SK-N-SH treated with all-trans-retinoic acid at 6 μM for 48 hours (cell line): ENCODE measurements around the gene GPR119.
"Not testable (repeated sequence)": the region's sequence is repeated elsewhere in the genome, so short reads cannot be mapped to it uniquely, and the experiment has no call there.

ENCODE experiments used
- ATAC-seq: fragments of 200-7000 bp; cut with Tn5 transposase; 3 replicates; pipeline ENCODE4 v1.9.1; 2020; ENCODE audit warnings: mild to moderate bottlenecking, moderate library complexity
- ARNTL ChIP-seq: fragments of 450-650 bp; formaldehyde crosslinking; IDR thresholded peaks from 2 replicates; pipeline ENCODE4 v1.5.0; 2020; ENCODE audit warnings: low read depth, mild to moderate bottlenecking, moderate library complexity, borderline replicate concordance
- BACH2 ChIP-seq: fragments of 250-450 bp; sonication (Bioruptor Pico); IDR thresholded peaks from 2 replicates; pipeline ENCODE4 v1.9.0; 2021; ENCODE audit warnings: mild to moderate bottlenecking, borderline replicate concordance
- CREB5 ChIP-seq: fragments of 250-450 bp; sonication (Bioruptor Pico); IDR thresholded peaks from 2 replicates; pipeline ENCODE4 v1.5.1; 2020; ENCODE audit warnings: low read depth, mild to moderate bottlenecking, moderate library complexity
- CSDC2 ChIP-seq: fragments of 250-450 bp; sonication (Bioruptor Pico); IDR thresholded peaks from 2 replicates; pipeline ENCODE4 v1.5.0; 2020; ENCODE audit warnings: mild to moderate bottlenecking, moderate library complexity
- CSRNP3 ChIP-seq: fragments of 250-450 bp; sonication (Bioruptor Pico); IDR thresholded peaks from 2 replicates; pipeline ENCODE4 v1.5.1; 2021; ENCODE audit warnings: mild to moderate bottlenecking, moderate library complexity
- ESRRG ChIP-seq: fragments of 250-450 bp; sonication (Bioruptor Pico); IDR thresholded peaks from 2 replicates; pipeline ENCODE4 v1.6.1; 2021; ENCODE audit warnings: mild to moderate bottlenecking
- GLIS3 ChIP-seq: fragments of 250-450 bp; sonication (Bioruptor Pico); IDR thresholded peaks from 2 replicates; pipeline ENCODE4 v1.5.0; 2020; ENCODE audit warnings: mild to moderate bottlenecking, moderate library complexity
- ISL1 ChIP-seq: fragments of 250-450 bp; sonication (Bioruptor Pico); IDR thresholded peaks from 2 replicates; pipeline ENCODE4 v2.1.2; 2022; ENCODE audit warnings: mild to moderate bottlenecking, moderate library complexity
- OSR1 ChIP-seq: fragments of 250-450 bp; sonication (Bioruptor Pico); IDR thresholded peaks from 2 replicates; pipeline ENCODE4 v1.8.0; 2022; ENCODE audit warnings: moderate library complexity, mild to moderate bottlenecking, inconsistent platforms
- PATZ1 ChIP-seq: fragments of 250-450 bp; sonication (Bioruptor Pico); IDR thresholded peaks from 2 replicates; pipeline ENCODE4 v1.8.0; 2020; ENCODE audit warnings: mild to moderate bottlenecking, moderate library complexity, borderline replicate concordance
- RARB ChIP-seq: fragments of 250-450 bp; sonication (Bioruptor Pico); IDR thresholded peaks from 2 replicates; pipeline ENCODE4 v1.8.0; 2021; ENCODE audit warnings: mild to moderate bottlenecking, moderate library complexity
- SNAI2 ChIP-seq: fragments of 250-450 bp; sonication (Bioruptor Pico); IDR thresholded peaks from 2 replicates; pipeline ENCODE4 v1.5.0; 2020; ENCODE audit warnings: mild to moderate bottlenecking, moderate library complexity
- TCF4 ChIP-seq: fragments of 250-450 bp; sonication (Bioruptor Pico); IDR thresholded peaks from 2 replicates; pipeline ENCODE4 v1.8.0; 2021; ENCODE audit warnings: mild to moderate bottlenecking, moderate library complexity, borderline replicate concordance
- TOX ChIP-seq: fragments of 250-450 bp; sonication (Bioruptor Pico); IDR thresholded peaks from 2 replicates; pipeline ENCODE4 v1.8.0; 2021; ENCODE audit warnings: mild to moderate bottlenecking, moderate library complexity, borderline replicate concordance
- TSHZ2 ChIP-seq: fragments of 250-450 bp; sonication (Bioruptor Pico); IDR thresholded peaks from 2 replicates; pipeline ENCODE4 v1.5.0; 2020; ENCODE audit warnings: mild to moderate bottlenecking, moderate library complexity
- ZC3H10 ChIP-seq: fragments of 250-450 bp; sonication (Bioruptor Pico); IDR thresholded peaks from 2 replicates; pipeline ENCODE4 v1.5.1; 2021; ENCODE audit warnings: mild to moderate bottlenecking, moderate library complexity
- ZFP30 ChIP-seq: fragments of 450-650 bp; formaldehyde crosslinking; IDR thresholded peaks from 2 replicates; pipeline ENCODE4 v1.5.0; 2022; ENCODE audit warnings: mild to moderate bottlenecking, moderate library complexity
- ZNF565 ChIP-seq: fragments of 450-650 bp; formaldehyde crosslinking; conservative IDR thresholded peaks from 2 replicates; pipeline ENCODE4 v1.5.0; 2020; ENCODE audit warnings: low read depth, mild to moderate bottlenecking, moderate library complexity
- ZNF70 ChIP-seq: fragments of 450-650 bp; formaldehyde crosslinking; IDR thresholded peaks from 2 replicates; pipeline ENCODE4 v1.5.0; 2020; ENCODE audit warnings: mild to moderate bottlenecking, moderate library complexity
- TF ChIP-seq, protein P1 (sequence below): fragments of 250-450 bp; sonication (Bioruptor Pico); IDR thresholded peaks from 2 replicates; pipeline ENCODE4 v1.8.0; 2021; ENCODE audit warnings: low read depth, mild to moderate bottlenecking, moderate library complexity, borderline replicate concordance

The GPR119 gene

GRCh38 chrX:130376077-130376476 is 9.4 kb downstream of the GPR119 start (continued):
- TF ChIP-seq TSHZ2 (CRISPR knock-in tag) (no peak), CSDC2 (CRISPR knock-in tag) (no peak), ZC3H10 (CRISPR knock-in tag) (no peak)

- not testable (repeated sequence) for ATAC-seq
These were observed 33.4 kb downstream of the GPR119 start for GRCh38 chrX:130352050-130352449.

GRCh38 chrX:130351567-130351966 is 33.9 kb downstream of the GPR119 start:
- TF ChIP-seq, protein P1, sequence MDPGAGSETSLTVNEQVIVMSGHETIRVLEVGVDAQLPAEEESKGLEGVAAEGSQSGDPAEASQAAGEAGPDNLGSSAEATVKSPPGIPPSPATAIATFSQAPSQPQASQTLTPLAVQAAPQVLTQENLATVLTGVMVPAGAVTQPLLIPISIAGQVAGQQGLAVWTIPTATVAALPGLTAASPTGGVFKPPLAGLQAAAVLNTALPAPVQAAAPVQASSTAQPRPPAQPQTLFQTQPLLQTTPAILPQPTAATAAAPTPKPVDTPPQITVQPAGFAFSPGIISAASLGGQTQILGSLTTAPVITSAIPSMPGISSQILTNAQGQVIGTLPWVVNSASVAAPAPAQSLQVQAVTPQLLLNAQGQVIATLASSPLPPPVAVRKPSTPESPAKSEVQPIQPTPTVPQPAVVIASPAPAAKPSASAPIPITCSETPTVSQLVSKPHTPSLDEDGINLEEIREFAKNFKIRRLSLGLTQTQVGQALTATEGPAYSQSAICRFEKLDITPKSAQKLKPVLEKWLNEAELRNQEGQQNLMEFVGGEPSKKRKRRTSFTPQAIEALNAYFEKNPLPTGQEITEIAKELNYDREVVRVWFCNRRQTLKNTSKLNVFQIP, result no peak
- no peak for TF ChIP-seq SNAI2 (CRISPR knock-in tag)
- no peak for TF ChIP-seq CSDC2 (CRISPR knock-in tag)
- TF ChIP-seq CREB5 (CRISPR knock-in tag), result no peak
- TF ChIP-seq OSR1 (CRISPR knock-in tag), result no peak
- TF ChIP-seq ZNF565 (CRISPR knock-in tag), result no peak
- TF ChIP-seq GLIS3, result no peak
- no peak for TF ChIP-seq TSHZ2 (CRISPR knock-in tag)
- no peak for TF ChIP-seq TOX
- no peak for TF ChIP-seq PATZ1 (CRISPR knock-in tag)
- no peak for ATAC-seq

DNA sequence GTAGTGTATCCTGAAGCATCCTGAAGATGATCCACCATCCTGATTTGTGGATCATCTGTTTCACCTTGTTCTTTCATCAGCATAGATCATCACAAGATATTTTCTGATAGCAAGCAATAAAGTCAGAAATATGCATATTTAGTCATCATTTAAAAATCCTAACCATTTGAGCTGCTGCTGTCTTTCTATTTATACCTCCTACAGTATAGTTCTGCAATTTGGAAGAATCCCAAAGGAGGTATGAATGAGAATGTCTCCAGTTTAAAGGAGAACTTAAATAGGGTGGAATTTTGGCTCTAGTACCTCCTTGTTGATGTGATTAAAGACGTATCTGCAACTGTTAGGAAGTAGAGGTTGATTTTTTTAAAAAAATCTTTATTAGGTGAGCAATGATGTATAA is 38.2 kb downstream of the GPR119 start:
- ATAC-seq, result peak; percentile 73

GRCh38 chrX:130343411-130343810 is 42.1 kb downstream of the GPR119 start:
- TF ChIP-seq CSRNP3 (CRISPR knock-in tag) (no peak), ESRRG (no peak), RARB (CRISPR knock-in tag) (no peak), ZFP30 (CRISPR knock-in tag) (no peak), CREB5 (CRISPR knock-in tag) (no peak), BACH2 (CRISPR knock-in tag) (no peak), ZC3H10 (CRISPR knock-in tag) (no peak), OSR1 (CRISPR knock-in tag) (no peak), ARNTL (CRISPR knock-in tag) (no peak), ZNF70 (CRISPR knock-in tag) (no peak), GLIS3 (no peak), TOX (no peak), ISL1 (CRISPR knock-in tag) (no peak)
- TF ChIP-seq, protein P1, result no peak
- ATAC-seq, result no peak

More for the DNA sequence above, 38.2 kb downstream of the GPR119 start:
- no peak for TF ChIP-seq TCF4 (CRISPR knock-in tag)
